PC-9 (cell line): Measurements from ENCODE around the gene UIMC1.

Experiments used
- EZH2 ChIP-seq: fragments of 200-600 bp; sonication (generic); IDR thresholded peaks from 2 replicates; pipeline ENCODE4 v1.8.0; 2017; ENCODE audit warnings: antibody characterized with exemption, low read depth
- TF ChIP-seq, protein P1 (sequence below): fragments of 200-600 bp; sonication (generic); conservative IDR thresholded peaks from 2 replicates; pipeline ENCODE4 v1.6.1; 2017; ENCODE audit warnings: mixed run types, antibody characterized with exemption, mild to moderate bottlenecking, moderate library complexity

DNA sequence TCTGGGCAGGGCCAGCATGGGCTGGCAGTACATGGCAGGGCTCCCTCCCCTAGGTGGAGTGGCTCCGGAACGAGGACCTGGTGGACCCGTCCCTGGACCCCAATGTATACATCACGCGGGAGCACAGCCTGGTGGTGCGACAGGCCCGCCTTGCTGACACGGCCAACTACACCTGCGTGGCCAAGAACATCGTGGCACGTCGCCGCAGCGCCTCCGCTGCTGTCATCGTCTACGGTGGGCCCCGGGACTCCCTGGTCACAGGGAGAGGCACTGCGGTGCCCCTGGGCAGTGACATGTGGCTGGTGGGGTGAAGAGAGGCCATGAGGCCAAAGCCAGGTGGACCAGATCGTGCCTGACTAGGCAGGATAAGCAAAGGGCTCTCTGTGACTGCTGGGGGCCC lies 137.8 kb downstream of the UIMC1 start:
- TF ChIP-seq, protein P1, sequence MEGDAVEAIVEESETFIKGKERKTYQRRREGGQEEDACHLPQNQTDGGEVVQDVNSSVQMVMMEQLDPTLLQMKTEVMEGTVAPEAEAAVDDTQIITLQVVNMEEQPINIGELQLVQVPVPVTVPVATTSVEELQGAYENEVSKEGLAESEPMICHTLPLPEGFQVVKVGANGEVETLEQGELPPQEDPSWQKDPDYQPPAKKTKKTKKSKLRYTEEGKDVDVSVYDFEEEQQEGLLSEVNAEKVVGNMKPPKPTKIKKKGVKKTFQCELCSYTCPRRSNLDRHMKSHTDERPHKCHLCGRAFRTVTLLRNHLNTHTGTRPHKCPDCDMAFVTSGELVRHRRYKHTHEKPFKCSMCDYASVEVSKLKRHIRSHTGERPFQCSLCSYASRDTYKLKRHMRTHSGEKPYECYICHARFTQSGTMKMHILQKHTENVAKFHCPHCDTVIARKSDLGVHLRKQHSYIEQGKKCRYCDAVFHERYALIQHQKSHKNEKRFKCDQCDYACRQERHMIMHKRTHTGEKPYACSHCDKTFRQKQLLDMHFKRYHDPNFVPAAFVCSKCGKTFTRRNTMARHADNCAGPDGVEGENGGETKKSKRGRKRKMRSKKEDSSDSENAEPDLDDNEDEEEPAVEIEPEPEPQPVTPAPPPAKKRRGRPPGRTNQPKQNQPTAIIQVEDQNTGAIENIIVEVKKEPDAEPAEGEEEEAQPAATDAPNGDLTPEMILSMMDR = no peak
- TF ChIP-seq EZH2 = no peak
